Skeletal muscle cell (primary cell): Measurements from ENCODE around the gene GRIA4.

Experiments
- DNase-seq: peaks from one replicate; pipeline ENCODE4 v3.0.0-alpha.2; 2010; ENCODE audit warnings: low read depth
- H3K4me3 ChIP-seq: 2 replicates; pipeline ENCODE4 v1.5.1; 2011; ENCODE audit warnings: low read depth, mild to moderate bottlenecking, control low read depth, low read length, moderate library complexity

Gene GRIA4

DNA sequence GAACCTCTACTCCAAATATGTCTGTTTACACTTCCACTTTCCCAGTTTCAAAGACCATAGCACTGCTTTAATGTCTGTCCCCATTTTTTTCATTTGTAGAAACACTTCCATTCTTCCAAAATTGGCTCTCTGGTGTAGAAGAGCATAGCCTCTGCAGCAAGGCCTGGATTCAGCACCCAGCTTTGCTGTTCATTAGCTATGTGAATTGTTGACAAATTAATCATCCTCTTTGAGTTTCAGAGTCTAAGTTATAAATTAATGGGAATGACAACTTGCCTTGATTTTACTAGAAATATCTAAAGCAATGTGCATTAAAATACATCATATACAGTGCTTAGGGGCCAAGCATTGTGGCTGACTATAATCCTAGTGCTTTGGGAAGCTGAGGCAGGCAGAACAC, 22.4 kb downstream of the GRIA4 start:
- no peak overlapping the region for H3K4me3 ChIP-seq
- DNase-seq, result no peak

DNA sequence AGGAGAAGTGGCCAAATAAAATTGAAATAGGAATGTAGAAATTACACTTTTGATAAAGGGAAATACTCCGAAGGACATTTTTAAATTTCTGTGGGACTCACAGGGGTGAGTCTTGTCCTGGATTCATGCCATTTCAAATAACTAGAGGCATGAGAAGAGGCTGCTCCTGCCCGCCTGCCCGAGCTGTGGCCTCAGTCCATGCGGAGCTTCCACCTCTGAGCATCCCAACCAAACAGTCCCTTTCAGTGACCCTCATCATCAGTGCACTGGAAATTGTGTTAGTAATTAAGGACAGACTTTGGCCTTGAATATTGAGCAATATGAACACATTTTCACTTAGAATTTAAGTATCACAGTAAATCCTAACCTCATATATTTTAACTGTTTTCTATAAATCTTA, 25.6 kb downstream of the GRIA4 start:
- DNase-seq, result no peak
- no peak overlapping the region for H3K4me3 ChIP-seq

GRCh38 chr11:105636496-105636895, 26.6 kb downstream of the GRIA4 start:
- DNase-seq, result no peak
- H3K4me3 ChIP-seq, result no peak overlapping the region

DNA sequence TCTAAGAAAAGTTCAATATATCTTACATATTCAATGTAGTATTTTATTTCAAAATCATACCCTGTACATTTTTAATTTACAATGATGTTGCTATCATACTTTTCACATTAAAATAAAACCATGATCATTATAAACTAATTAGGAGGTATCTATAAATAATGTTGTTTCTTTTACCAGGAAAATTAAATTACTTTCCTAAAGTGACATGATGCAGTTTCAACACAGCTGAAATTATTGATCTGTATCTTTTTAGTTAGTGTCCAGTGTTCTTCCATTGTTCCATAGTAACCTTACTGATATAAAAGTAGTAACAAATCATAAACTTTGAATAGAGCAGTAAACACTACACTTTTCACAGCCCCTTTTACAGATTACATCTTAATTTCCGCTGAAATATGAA, 29.7 kb downstream of the GRIA4 start:
- DNase-seq, result no peak
- no peak overlapping the region for H3K4me3 ChIP-seq

DNA sequence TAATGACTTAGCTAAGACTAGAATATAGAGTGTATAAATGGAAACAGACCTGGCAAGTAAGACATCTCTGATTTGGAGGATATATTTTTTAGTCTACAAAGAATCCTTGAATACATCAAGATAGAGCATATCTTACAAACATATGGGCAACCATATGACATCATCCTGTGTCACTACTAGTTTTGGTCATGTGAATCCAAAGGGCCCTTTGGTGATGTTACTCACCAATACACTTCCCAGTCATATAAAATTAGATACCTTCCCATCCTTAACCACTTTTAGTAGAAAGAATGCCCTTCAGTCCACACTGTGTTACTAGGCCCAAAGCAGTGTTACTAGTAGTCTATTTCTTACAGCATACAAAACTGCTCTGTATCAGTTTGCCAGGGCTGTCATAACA, 31.6 kb downstream of the GRIA4 start:
- no peak for DNase-seq
- no peak overlapping the region for H3K4me3 ChIP-seq

DNA sequence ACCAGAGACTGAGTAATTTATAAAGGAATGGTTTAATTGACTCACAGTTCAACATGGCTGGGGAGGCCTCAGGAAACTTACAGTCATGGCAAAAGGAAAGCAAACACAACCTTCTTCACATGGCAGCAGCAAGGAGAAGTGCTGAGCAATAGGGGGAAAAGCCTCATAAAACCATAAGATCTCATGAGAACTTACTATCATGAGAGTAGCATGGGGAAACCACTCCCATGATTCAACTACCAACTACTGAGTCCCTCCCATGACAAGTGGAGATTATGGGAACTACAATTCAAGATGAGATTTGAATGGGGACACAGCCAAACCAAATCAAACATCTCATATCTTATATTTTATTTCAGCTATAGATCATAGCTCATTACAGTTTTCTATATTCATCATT, 33.0 kb downstream of the GRIA4 start:
- no peak for DNase-seq
- no peak overlapping the region for H3K4me3 ChIP-seq

- H3K4me3 ChIP-seq, result no peak overlapping the region
- DNase-seq, result no peak
These were observed 35.1 kb downstream of the GRIA4 start for GRCh38 chr11:105644839-105645573.

- H3K4me3 ChIP-seq, result no peak overlapping the region
- DNase-seq, result no peak
These were observed 37.9 kb downstream of the GRIA4 start for GRCh38 chr11:105647780-105648179.

DNA sequence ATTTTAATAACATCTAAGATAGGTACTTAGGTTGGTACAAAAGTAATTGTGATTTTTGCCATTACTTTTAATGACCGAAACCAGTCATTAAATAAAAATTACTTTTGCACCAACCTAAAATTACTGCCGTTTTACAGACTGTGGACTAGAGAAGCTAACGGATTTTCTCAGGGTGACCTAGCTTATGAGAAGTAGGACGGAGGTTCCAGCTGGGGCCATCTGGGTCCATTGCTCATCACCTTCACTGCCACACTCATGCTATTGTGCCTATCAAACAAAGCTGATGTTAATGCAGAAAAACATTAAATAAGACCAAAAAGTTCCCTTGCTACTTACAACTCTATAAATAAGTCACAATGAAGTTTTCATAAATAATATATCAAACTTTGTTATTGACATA, 38.9 kb downstream of the GRIA4 start:
- no peak for DNase-seq
- no peak overlapping the region for H3K4me3 ChIP-seq

DNA sequence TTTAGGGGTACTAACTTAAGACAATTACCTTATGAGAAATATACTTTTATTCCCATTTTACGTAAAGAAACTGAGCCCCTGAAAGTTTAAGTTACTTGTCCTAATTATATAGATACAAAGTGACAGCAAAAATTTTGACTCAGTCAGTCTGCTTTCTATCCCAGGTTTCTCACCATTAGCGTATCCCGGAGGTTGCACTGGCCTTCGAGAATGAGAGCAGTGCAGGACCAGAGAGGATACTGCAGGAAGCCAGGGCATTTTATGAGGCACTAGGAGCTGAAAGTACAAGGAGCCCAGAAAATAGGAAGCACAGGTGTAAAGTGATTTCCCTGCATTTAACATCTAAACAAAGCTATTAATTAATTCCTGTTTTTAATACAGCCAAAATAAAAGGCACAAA, 55.4 kb downstream of the GRIA4 start:
- H3K4me3 ChIP-seq, result no peak overlapping the region
- no peak for DNase-seq

GRCh38 chr11:105667441-105667840, 57.6 kb downstream of the GRIA4 start:
- H3K4me3 ChIP-seq, result no peak overlapping the region
- no peak for DNase-seq

GRCh38 chr11:105670811-105671210, 60.9 kb downstream of the GRIA4 start:
- H3K4me3 ChIP-seq, result no peak overlapping the region
- DNase-seq, result no peak

- no peak overlapping the region for H3K4me3 ChIP-seq
- DNase-seq, result peak; percentile 20
These were observed 63.2 kb downstream of the GRIA4 start for GRCh38 chr11:105673089-105673488.

GRCh38 chr11:105689631-105690030, 79.8 kb downstream of the GRIA4 start:
- H3K4me3 ChIP-seq, result no peak overlapping the region
- DNase-seq, result no peak

- no peak for DNase-seq
- H3K4me3 ChIP-seq, result no peak overlapping the region
These were observed 80.6 kb downstream of the GRIA4 start for GRCh38 chr11:105690467-105690866.

DNA sequence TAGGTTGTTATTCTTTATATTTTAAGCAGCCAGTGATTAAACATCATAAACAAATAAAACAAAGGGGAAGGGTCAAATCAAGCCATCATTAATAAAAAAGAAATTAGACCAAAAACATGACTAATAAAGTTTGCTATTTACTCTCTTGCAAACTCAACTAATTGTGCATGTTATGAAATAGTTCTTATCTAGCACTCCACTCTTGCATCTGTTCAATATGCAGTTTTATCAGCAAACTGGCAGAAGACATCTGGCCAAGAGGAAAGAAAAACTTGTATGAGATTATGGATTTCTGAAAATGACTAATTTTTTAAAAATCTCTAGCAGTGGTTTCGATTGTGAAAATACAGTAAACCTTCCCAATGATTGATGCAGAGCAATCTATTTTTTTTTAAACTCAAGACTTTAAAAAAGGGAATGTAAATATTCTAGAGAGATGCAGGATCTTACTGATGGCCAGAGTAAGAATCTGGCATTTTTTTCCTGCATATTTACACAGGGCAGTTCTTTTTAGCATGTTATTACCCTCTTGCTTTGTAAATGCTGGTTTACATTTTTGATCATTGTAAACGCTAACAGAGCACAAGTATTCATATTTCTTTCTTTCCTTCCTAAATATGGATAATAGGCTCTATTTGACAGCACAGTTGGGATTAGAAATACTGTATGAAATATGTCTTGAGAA, 83.3 kb downstream of the GRIA4 start:
- no peak overlapping the region for H3K4me3 ChIP-seq
- no peak for DNase-seq

- no peak overlapping the region for H3K4me3 ChIP-seq
- no peak for DNase-seq
These were observed 86.1 kb downstream of the GRIA4 start for GRCh38 chr11:105696000-105696399.

- no peak overlapping the region for H3K4me3 ChIP-seq
- DNase-seq, result no peak
These were observed 87.4 kb downstream of the GRIA4 start for GRCh38 chr11:105697291-105697690.

DNA sequence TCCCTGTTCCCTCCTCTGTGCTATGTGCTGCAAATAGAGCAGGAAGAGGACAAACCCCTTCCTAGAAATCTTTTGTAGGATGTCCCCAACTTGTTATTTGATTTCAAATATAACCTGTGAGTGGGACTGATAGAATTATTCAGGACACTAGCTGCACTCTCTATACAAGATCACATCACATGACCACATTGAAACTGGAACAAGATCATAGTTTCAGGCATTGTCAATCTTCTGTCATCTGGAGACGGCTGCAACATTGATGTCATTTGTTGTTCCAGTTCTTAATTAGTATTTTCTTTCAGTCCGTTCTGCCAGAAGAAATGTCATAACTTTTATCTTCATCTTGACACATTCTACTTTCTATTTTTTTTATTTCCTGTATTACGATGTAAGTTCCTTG, 89.3 kb downstream of the GRIA4 start:
- no peak for DNase-seq
- H3K4me3 ChIP-seq, result no peak overlapping the region

DNA sequence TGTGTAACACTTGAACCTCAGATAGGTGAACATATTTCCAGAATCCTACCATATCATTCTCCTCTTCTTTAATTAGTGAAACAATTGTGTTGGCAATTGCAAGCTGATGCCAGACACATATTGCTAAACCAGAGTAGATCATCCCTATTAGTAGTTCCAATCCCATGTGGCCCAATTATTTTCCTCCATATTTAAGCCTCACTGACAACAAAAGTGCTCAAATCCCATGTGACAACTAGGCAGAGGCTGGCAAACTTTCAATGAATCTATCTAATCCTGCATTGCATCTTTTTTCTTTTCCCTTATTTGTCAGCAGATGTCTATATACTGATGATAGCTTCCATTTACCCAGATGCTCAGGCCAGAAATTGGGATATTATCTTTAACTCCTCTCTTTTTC, 90.4 kb downstream of the GRIA4 start:
- no peak overlapping the region for H3K4me3 ChIP-seq
- no peak for DNase-seq

- no peak overlapping the region for H3K4me3 ChIP-seq
- DNase-seq, result no peak
These were observed 91.2 kb downstream of the GRIA4 start for GRCh38 chr11:105701098-105701497.
